ENCODE data around the gene HPS1.

GRCh38 chr10:98450618-98451017 is 3.9 kb upstream of the HPS1 start:
- TF ChIP-seq CTCF (IDR thresholded peaks at IDR 0.05; ENCODE audit: insufficient read depth, low read depth, low read length) (no peak), EZH2 (IDR thresholded peaks at IDR 0.05; ENCODE audit: insufficient read depth, low read length) (no peak)
